GM12892 (cell line): ENCODE measurements around the gene ATRIP.

Experiments
- POLR2A ChIP-seq: IDR thresholded peaks from 2 replicates; pipeline ENCODE4 v1.6.1; 2011; ENCODE audit warnings: low read depth, low read length, control low read depth
- POLR2AphosphoS5 ChIP-seq: IDR thresholded peaks from 2 replicates; pipeline ENCODE4 v1.6.1; 2011; ENCODE audit warnings: low read depth, low read length, control low read depth
- TAF1 ChIP-seq: IDR thresholded peaks from 2 replicates; pipeline ENCODE4 v1.6.1; 2011; ENCODE audit warnings: low read depth, mild to moderate bottlenecking, control low read depth, low read length, borderline replicate concordance

DNA sequence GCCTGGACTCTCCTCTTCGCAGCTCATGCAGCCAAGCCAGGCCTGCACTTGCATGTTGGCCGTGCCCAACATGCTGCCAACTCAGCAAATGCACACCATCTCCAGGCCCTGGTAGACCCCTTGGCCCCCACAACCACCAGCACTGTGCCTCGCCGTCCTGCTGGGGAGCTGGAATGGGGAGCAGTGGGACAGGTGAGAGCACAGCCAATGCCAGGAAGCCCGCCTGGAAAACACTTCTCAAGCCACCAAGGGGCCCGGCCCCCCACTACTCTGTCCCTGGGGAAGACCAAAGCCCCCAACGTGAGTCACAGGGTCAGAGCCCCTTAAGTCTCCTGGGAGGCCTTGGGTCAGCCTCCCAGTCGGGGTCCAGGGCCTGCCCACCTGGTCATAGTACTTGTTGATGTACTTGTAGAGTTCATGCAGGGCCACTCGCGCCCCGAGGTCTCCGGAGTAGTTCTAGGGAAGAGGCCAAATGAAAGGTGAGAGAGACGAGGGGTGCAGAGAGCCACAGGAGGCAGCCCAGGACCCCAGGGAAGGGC, 41.1 kb upstream of the ATRIP start:
- no peak for TF ChIP-seq POLR2A
- TF ChIP-seq POLR2AphosphoS5: no peak
- TF ChIP-seq TAF1: no peak
